Spinal cord (tissue), 10 donors: Measurements from ENCODE around the gene PRDM2. TPM values are rescaled to one million over a fixed set of nuclear protein-coding genes. Genes with fewer than 3 reads are reported as not detected.
A peak's percentile ranks its signal among the peaks of the same experiment; 100 is the strongest.

ENCODE experiments used
- DNase-seq, 6 donors: peaks; one replicate each; pipeline versions ENCODE4 v3.0.0 to v3.0.0-alpha.2; 2013 to 2015; ENCODE audit warnings: low spot score in 6 of 6, low read depth in 4 of 6
- H3K27ac ChIP-seq: one replicate; pipeline ENCODE4 v1.5.1; 2013; ENCODE audit warnings: low read depth, low read length, control low read depth
- H3K27me3 ChIP-seq: one replicate; pipeline ENCODE4 v1.6.1; 2013; ENCODE audit warnings: low read length; ENCODE audit not compliant: control insufficient read depth, insufficient read depth
- H3K36me3 ChIP-seq: one replicate; pipeline ENCODE4 v1.6.1; 2013; ENCODE audit warnings: low read length; ENCODE audit not compliant: control insufficient read depth, insufficient read depth
- H3K4me1 ChIP-seq: one replicate; pipeline ENCODE4 v1.6.1; 2013; ENCODE audit warnings: low read length; ENCODE audit not compliant: control insufficient read depth, insufficient read depth
- H3K4me3 ChIP-seq: one replicate; pipeline ENCODE4 v1.5.1; 2013; ENCODE audit warnings: low read depth, low read length, control low read depth
- H3K9me3 ChIP-seq: one replicate; pipeline ENCODE4 v1.6.1; 2013; ENCODE audit warnings: low read length; ENCODE audit not compliant: control insufficient read depth, insufficient read depth
- WGBS: methylation state at CpG from one replicate; pipeline ENCODE4 v1.1.5; 2013; ENCODE audit warnings: missing lambda C conversion rate; ENCODE audit not compliant: insufficient coverage; 5-methylcytosine and 5-hydroxymethylcytosine counted together
- polyA plus RNA-seq, 2 donors: library from polyadenylated mRNA; unstranded; fragments of 120-200 nt; gene quantifications; one replicate each; pipeline ENCODE4 v1.2.1, GENCODE V29; 2013; ENCODE audit not compliant: insufficient read length in 2 of 2
- total RNA-seq, 2 donors: library from RNA; depleted of rRNA in 1 of 2; stranded (reverse); fragments of 120-200 nt in 1 of 2; fragments of >200 nt in 1 of 2; gene quantifications; one replicate each; pipeline versions ENCODE4 v1.2.3 to v1.2.4, GENCODE V29; 2013 to 2014
- donor health status: healthy.

The PRDM2 gene
- total and polyA plus RNA-seq, 4 donors, result 23.1 to 56.3 (median 47.9) TPM

GRCh38 chr1:13757693-13758092, 57.7 kb downstream of the PRDM2 start:
- WGBS, result no CpG with 5 or more reads among the region's 2 CpGs
- no peaks in the 10 kb centered on the region for H3K9me3 ChIP-seq
- H3K27ac ChIP-seq, result no peak overlapping the region
- H3K27me3 ChIP-seq, result no peaks in the 10 kb centered on the region
- peaks cover 9% of the 10 kb centered on the region for H3K4me1 ChIP-seq
- H3K36me3 ChIP-seq, result peaks cover 6% of the 10 kb centered on the region
- no peak overlapping the region for H3K4me3 ChIP-seq
- DNase-seq, result no peak

GRCh38 chr1:13759072-13759471, 59.1 kb downstream of the PRDM2 start:
- WGBS, result 78% methylated on average over 2 of the region's 4 CpGs
- H3K9me3 ChIP-seq, result no peaks in the 10 kb centered on the region
- no peaks in the 10 kb centered on the region for H3K27me3 ChIP-seq
- peaks cover 1% of the 10 kb centered on the region for H3K36me3 ChIP-seq
- DNase-seq, result no peak
- H3K4me3 ChIP-seq, result no peak overlapping the region
- H3K4me1 ChIP-seq, result peaks cover 10% of the 10 kb centered on the region
- H3K27ac ChIP-seq, result no peak overlapping the region

GRCh38 chr1:13760340-13760739, 60.4 kb downstream of the PRDM2 start:
- no peaks in the 10 kb centered on the region for H3K27me3 ChIP-seq
- no peak overlapping the region for H3K4me3 ChIP-seq
- H3K36me3 ChIP-seq, result no peaks in the 10 kb centered on the region
- no peak overlapping the region for H3K27ac ChIP-seq
- peaks cover 10% of the 10 kb centered on the region for H3K4me1 ChIP-seq
- WGBS, result no CpG with 5 or more reads among the region's 2 CpGs
- no peak for DNase-seq
- H3K9me3 ChIP-seq, result no peaks in the 10 kb centered on the region

- H3K27ac ChIP-seq, result no peak overlapping the region
- WGBS, result 50% methylated on average over 1 of the region's 5 CpGs
- no peaks in the 10 kb centered on the region for H3K27me3 ChIP-seq
- H3K4me1 ChIP-seq, result peaks cover 10% of the 10 kb centered on the region
- no peak overlapping the region for H3K4me3 ChIP-seq
- H3K36me3 ChIP-seq, result no peaks in the 10 kb centered on the region
- no peaks in the 10 kb centered on the region for H3K9me3 ChIP-seq
- DNase-seq, result no peak
These were observed 60.9 kb downstream of the PRDM2 start for GRCh38 chr1:13760921-13761320.

GRCh38 chr1:13761883-13762282, 61.9 kb downstream of the PRDM2 start:
- no peak overlapping the region for H3K4me3 ChIP-seq

DNA sequence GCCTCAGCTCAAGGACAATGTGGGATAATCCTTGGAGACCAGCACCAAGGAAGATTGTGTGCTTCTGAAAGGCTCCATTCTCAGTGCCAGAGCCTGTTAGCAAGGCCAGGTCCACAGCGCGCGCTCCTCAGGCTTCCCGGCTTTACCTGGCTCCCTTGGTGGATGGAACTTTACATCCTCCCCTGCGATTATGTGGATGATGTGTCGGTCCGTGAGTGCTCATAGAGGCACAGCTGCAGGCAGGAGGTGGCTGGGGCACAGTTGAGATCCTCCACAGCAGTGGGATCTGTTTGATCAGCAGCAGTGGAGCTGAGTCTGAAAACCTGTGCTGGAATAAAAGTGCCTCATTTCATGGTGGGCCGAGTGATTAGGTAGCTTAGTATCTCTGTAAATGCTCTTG, 62.7 kb downstream of the PRDM2 start:
- Histone ChIP-seq H3K4me3 (no peak overlapping the region), H3K36me3 (no peaks in the 10 kb centered on the region), H3K27me3 (no peaks in the 10 kb centered on the region), H3K4me1 (peaks cover 10% of the 10 kb centered on the region), H3K9me3 (no peaks in the 10 kb centered on the region), H3K27ac (no peak overlapping the region)
- peak in 1 of 6 donors; percentile 49 for DNase-seq
- WGBS, result 55% methylated on average over 8 of the region's 8 CpGs

More at GRCh38 chr1:13761883-13762282, 61.9 kb downstream of the PRDM2 start:
- WGBS, result 83% methylated on average over 1 of the region's 9 CpGs
- no peak for DNase-seq
- H3K36me3 ChIP-seq, result no peaks in the 10 kb centered on the region
- no peak overlapping the region for H3K27ac ChIP-seq
- peaks cover 10% of the 10 kb centered on the region for H3K4me1 ChIP-seq
- no peaks in the 10 kb centered on the region for H3K9me3 ChIP-seq
- no peaks in the 10 kb centered on the region for H3K27me3 ChIP-seq

GRCh38 chr1:13763222-13763621, 63.2 kb downstream of the PRDM2 start:
- no peaks in the 10 kb centered on the region for H3K9me3 ChIP-seq
- WGBS, result 70% methylated on average over 1 of the region's 2 CpGs
- H3K27ac ChIP-seq, result no peak overlapping the region
- no peak for DNase-seq
- no peaks in the 10 kb centered on the region for H3K36me3 ChIP-seq
- H3K4me3 ChIP-seq, result no peak overlapping the region
- H3K4me1 ChIP-seq, result peaks cover 10% of the 10 kb centered on the region
- H3K27me3 ChIP-seq, result no peaks in the 10 kb centered on the region

GRCh38 chr1:13763991-13764390, 64.0 kb downstream of the PRDM2 start:
- Histone ChIP-seq H3K36me3 (no peaks in the 10 kb centered on the region), H3K27ac (no peak overlapping the region), H3K4me1 (peaks cover 10% of the 10 kb centered on the region), H3K4me3 (no peak overlapping the region), H3K9me3 (no peaks in the 10 kb centered on the region), H3K27me3 (no peaks in the 10 kb centered on the region)
- no peak for DNase-seq
- WGBS, result no CpG with 5 or more reads among the region's 6 CpGs

GRCh38 chr1:13764588-13765332, 64.8 kb downstream of the PRDM2 start:
- Histone ChIP-seq H3K27ac (no peak overlapping the region), H3K27me3 (no peaks in the 10 kb centered on the region), H3K9me3 (no peaks in the 10 kb centered on the region), H3K4me3 (no peak overlapping the region), H3K36me3 (no peaks in the 10 kb centered on the region), H3K4me1 (peaks cover 10% of the 10 kb centered on the region)
- DNase-seq, result peak in 2 of 6 donors; percentile 51 to 56
- WGBS, result 77% methylated on average over 4 of the region's 6 CpGs
